A673 (cell line): ENCODE measurements around the gene ADAM12. TPM values are rescaled to one million over a fixed set of nuclear protein-coding genes. Genes with fewer than 3 reads are reported as not detected.

Source experiments
- BruUV-seq: library from RNA; stranded (reverse); fragments of 400-500 nt; replicated peaks from 2 replicates; lab custom pipeline; 2021; lab: Mats Ljungman, UMichigan
- CTCF ChIA-PET: fragments of 300-600 bp; sonication (Branson Sonifier 250); formaldehyde crosslinking; loops from one replicate; lab custom pipeline; 2022; ENCODE audit warnings: antibody characterized with exemption; lab: Charles Lee
- POLR2A ChIA-PET: fragments of 300-600 bp; sonication (Branson Sonifier 250); formaldehyde crosslinking; loops from one replicate; lab custom pipeline; 2022; ENCODE audit warnings: antibody characterized with exemption; ENCODE audit not compliant: low non-redundant PET; lab: Charles Lee
- DNase-seq: peaks from one replicate; pipeline ENCODE4 v3.0.0-alpha.2; 2015; ENCODE audit warnings: low spot score
- H3K27ac ChIP-seq: fragments of 200-600 bp; sonication (generic); 2 replicates; pipeline ENCODE4 v1.5.1; 2016; ENCODE audit warnings: mixed run types, low read depth, mild to moderate bottlenecking, mixed read lengths, antibody characterized with exemption, low read length; ENCODE audit not compliant: poor library complexity, severe bottlenecking
- H3K27me3 ChIP-seq: fragments of 200-600 bp; sonication (generic); replicated peaks from 2 replicates; pipeline ENCODE4 v1.6.1; 2017; ENCODE audit warnings: mixed run types, low read depth, mild to moderate bottlenecking, mixed read lengths, antibody characterized with exemption, low read length; ENCODE audit not compliant: insufficient read depth, poor library complexity
- H3K36me3 ChIP-seq: fragments of 200-600 bp; sonication (generic); 2 replicates; pipeline ENCODE4 v1.6.1; 2016; ENCODE audit warnings: mixed run types, mild to moderate bottlenecking, mixed read lengths, antibody characterized with exemption, low read length; ENCODE audit not compliant: insufficient read depth, poor library complexity, severe bottlenecking
- H3K4me1 ChIP-seq: fragments of 200-600 bp; sonication (generic); 2 replicates; pipeline ENCODE4 v1.6.1; 2017; ENCODE audit warnings: mixed run types, mild to moderate bottlenecking, mixed read lengths, antibody characterized with exemption, low read length; ENCODE audit not compliant: insufficient read depth, poor library complexity, severe bottlenecking
- H3K4me3 ChIP-seq: fragments of 200-600 bp; sonication (generic); 2 replicates; pipeline ENCODE4 v1.5.1; 2016; ENCODE audit warnings: low read depth, mixed run types, mild to moderate bottlenecking, mixed read lengths, low read length; ENCODE audit not compliant: poor library complexity, severe bottlenecking
- H3K9me3 ChIP-seq: fragments of 200-600 bp; sonication (generic); 2 replicates; pipeline ENCODE4 v1.6.1; 2016; ENCODE audit warnings: mixed run types, low read depth, mild to moderate bottlenecking, mixed read lengths, antibody characterized with exemption, low read length; ENCODE audit not compliant: poor library complexity, severe bottlenecking
- EZH2 ChIP-seq: fragments of 200-600 bp; sonication (generic); IDR thresholded peaks from 2 replicates; pipeline ENCODE4 v1.6.1; 2017; ENCODE audit warnings: borderline replicate concordance, low read depth, mild to moderate bottlenecking, mixed read lengths, antibody characterized with exemption, low read length; ENCODE audit not compliant: poor library complexity, severe bottlenecking
- intact Hi-C: fragments of 100-400 bp; cut with micrococcal nuclease; formaldehyde crosslinking; loops from one replicate; pipeline ENCODE4 v1.10.0; 2022; ENCODE audit not compliant: unreplicated experiment
- total RNA-seq: library from RNA; stranded (reverse); gene quantifications from 2 replicates; pipeline ENCODE4 v1.2.3, GENCODE V29; 2021
- TF ChIP-seq, protein P1 (sequence below): fragments of 300-800, 200-600 bp; sonication (generic); conservative IDR thresholded peaks from 2 replicates; pipeline ENCODE4 v1.5.1; 2017; ENCODE audit warnings: low read depth, mild to moderate bottlenecking, antibody characterized with exemption, low read length, moderate library complexity, mixed read lengths

ADAM12 gene
- total RNA-seq, 1 experiment from 2014 or later = 0.17 TPM

DNA sequence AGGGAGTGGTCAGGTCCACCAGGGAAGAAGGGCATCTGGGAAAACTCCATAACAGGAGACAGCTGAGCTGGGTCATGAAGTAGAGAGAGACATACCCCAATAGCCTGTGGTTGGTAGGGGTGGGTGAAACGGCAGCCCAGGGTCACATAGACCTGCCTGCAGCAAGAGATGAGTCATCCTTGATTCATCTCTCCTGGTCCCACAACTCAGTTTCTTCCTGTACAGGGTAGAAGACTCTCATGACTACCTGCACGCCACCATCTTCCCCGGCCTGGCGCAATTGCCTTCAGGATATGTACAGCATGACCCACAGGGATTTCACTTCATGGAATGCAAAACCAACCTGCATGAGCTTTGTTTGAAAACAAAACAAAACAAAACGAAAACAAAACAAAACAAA, 45.1 kb upstream of the ADAM12 start:
- intact Hi-C loops = no loop called here
- Histone ChIP-seq H3K4me1 (no peaks in the 10 kb centered on the region), H3K27ac (no peak overlapping the region), H3K9me3 (no peaks in the 10 kb centered on the region), H3K4me3 (no peak overlapping the region), H3K36me3 (no peaks in the 10 kb centered on the region), H3K27me3 (peaks cover 6% of the 10 kb centered on the region)
- no TSS peak for BruUV-seq
- TF ChIP-seq EZH2 = no peak
- POLR2A ChIA-PET = no interaction called here
- no peak for DNase-seq
- CTCF ChIA-PET = no interaction called here

DNA sequence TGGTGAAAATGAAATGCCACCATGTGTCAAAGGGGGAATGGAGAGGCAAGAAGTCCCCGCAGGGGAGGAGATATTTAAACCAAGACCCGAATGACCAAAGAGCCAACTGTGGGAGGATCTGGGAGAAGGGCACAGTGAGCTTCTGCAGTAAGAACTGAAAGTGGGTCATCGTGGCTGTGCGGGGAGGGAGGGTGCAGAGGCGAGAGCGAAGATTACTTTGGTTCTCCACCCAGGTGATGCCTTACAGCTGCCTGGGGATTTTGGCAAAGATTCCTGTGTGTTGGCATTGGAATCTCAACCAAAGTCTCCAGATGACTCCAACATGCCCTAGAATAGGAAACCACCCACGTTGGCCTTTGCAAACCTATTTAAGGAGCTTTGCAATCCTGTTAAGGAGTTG, 44.2 kb upstream of the ADAM12 start:
- Histone ChIP-seq H3K27me3 (peaks cover 6% of the 10 kb centered on the region), H3K27ac (no peak overlapping the region), H3K36me3 (no peaks in the 10 kb centered on the region), H3K9me3 (no peaks in the 10 kb centered on the region), H3K4me1 (no peaks in the 10 kb centered on the region), H3K4me3 (no peak overlapping the region)
- no TSS peak for BruUV-seq
- POLR2A ChIA-PET = no interaction called here
- intact Hi-C loops = no loop called here
- TF ChIP-seq, protein P1, sequence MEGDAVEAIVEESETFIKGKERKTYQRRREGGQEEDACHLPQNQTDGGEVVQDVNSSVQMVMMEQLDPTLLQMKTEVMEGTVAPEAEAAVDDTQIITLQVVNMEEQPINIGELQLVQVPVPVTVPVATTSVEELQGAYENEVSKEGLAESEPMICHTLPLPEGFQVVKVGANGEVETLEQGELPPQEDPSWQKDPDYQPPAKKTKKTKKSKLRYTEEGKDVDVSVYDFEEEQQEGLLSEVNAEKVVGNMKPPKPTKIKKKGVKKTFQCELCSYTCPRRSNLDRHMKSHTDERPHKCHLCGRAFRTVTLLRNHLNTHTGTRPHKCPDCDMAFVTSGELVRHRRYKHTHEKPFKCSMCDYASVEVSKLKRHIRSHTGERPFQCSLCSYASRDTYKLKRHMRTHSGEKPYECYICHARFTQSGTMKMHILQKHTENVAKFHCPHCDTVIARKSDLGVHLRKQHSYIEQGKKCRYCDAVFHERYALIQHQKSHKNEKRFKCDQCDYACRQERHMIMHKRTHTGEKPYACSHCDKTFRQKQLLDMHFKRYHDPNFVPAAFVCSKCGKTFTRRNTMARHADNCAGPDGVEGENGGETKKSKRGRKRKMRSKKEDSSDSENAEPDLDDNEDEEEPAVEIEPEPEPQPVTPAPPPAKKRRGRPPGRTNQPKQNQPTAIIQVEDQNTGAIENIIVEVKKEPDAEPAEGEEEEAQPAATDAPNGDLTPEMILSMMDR = no peak
- TF ChIP-seq EZH2 = no peak
- no peak for DNase-seq
- CTCF ChIA-PET = no interaction called here

DNA sequence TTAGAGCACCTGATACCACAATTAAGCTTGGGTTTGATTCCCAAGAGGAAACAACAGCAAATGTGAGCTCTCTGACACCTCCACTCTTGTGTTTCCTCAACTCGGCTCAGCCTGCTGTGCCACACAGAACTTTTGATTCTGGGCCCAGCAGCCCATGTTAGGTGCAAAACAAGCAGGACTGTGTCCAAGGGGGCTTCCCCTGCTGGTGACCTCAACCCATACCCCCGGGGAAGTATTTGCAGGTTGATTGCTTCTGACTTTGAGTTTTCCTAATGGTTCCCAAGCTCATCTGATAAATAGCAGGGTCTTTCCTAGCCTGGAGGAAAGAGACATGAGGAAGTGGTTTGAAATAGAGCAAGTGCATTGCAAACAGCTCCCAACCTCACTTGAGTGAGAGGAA, 43.5 kb upstream of the ADAM12 start:
- Histone ChIP-seq H3K9me3 (no peaks in the 10 kb centered on the region), H3K36me3 (no peaks in the 10 kb centered on the region), H3K27me3 (peaks cover 6% of the 10 kb centered on the region), H3K4me3 (no peak overlapping the region), H3K4me1 (no peaks in the 10 kb centered on the region), H3K27ac (no peak overlapping the region)
- ChIA-PET CTCF (interaction anchor here (0.7 kb wide), 1 partner anchor 176 kb away, joined by 4 read pairs; no protein-coding TSS in a partner anchor), POLR2A (no interaction called here)
- TF ChIP-seq EZH2 = no peak
- TF ChIP-seq, protein P1 = no peak
- intact Hi-C loops = no loop called here
- BruUV-seq = no TSS peak
- DNase-seq = no peak

DNA sequence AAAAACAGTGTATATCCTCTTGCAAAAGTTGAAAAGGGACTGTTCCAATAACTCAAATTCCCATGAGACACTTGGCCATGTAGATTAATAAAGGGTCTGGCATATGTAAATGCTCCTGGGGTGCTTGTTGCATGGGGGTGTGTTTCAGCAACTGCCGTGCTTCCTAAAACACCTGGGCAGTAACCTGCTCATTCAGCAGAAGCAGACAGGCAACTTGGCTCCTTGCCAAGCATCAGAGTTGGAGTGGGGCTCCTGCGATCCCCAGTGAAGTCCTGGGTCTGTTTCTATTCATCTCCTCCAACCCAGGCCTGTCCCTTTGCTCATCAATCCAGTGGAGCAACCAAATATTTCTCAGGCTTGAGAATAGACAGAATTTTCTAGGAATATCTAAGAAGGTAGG, 42.2 kb upstream of the ADAM12 start:
- ChIA-PET POLR2A (no interaction called here), CTCF (no interaction called here)
- no peak overlapping the region for H3K4me3 ChIP-seq
- no peak overlapping the region for H3K27ac ChIP-seq
- TF ChIP-seq, protein P1 = no peak
- no peak for TF ChIP-seq EZH2
- DNase-seq = no peak
- no peaks in the 10 kb centered on the region for H3K9me3 ChIP-seq
- H3K27me3 ChIP-seq = peaks cover 6% of the 10 kb centered on the region
- no peaks in the 10 kb centered on the region for H3K4me1 ChIP-seq
- BruUV-seq = no TSS peak
- intact Hi-C loops = no loop called here
- no peaks in the 10 kb centered on the region for H3K36me3 ChIP-seq
